Activated CD4-positive, alpha-beta T cell treated with anti-CD3 and anti-CD28 coated beads for 4 hours (primary cell): ENCODE measurements around the gene NPR1.
A peak's percentile ranks its signal among the peaks of the same experiment; 100 is the strongest.
"Not testable (repeated sequence)": the region's sequence is repeated elsewhere in the genome, so short reads cannot be mapped to it uniquely, and the experiment has no call there.

Experiments
- DNase-seq, 2 donors: peaks; one replicate each; pipeline ENCODE4 v3.0.0-alpha.2; 2020

The NPR1 gene

DNA sequence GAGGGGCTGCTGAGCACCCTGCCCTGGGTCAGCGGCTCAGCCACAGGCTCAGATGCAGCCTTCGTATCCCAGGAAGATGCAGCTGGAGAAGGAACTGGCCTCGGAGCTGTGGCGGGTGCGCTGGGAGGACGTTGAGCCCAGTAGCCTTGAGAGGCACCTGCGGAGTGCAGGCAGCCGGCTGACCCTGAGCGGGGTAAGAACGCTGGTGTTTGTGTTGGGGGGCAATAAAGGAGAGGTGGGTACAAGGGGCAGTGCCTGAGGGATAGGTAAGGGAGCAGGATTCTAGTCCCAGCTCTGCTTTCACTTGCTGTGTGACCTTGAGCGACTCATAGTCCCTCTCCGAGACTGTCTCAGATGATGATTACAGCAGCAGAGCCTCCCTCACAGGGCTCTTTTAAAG is 6.4 kb downstream of the NPR1 start:
- DNase-seq = no peak

DNA sequence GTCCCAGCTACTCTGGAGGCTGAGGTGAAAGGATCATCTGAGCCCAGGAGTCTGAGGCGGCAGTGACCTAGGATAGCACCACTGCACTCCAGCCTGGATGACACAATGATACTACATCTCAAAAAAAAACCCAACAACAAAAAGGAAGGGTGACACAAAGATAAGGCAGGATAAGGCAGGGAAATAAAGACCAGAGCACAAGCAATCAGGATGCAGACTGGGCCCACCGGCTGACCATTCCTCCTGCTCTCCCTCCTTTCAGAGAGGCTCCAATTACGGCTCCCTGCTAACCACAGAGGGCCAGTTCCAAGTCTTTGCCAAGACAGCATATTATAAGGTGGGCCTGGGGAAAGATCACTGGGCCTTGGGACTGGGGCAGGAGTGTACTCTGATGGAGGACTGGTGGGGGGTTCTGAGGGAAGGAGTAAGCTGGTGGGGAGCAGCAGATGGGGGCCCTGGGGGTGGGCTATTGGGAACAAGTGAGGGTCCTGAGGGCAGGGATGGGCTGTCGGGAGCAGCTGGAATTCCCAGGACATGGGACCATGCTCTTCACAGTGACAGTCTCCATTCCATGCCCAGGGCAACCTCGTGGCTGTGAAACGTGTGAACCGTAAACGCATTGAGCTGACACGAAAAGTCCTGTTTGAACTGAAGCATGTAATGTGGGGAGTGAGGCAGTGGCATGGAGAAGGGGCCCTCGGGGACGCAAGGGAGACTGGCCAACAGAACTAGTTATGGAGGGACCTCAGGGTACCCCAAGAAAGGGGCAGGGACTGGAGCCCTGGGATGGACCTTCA is 7.3 kb downstream of the NPR1 start:
- no peak for DNase-seq

DNA sequence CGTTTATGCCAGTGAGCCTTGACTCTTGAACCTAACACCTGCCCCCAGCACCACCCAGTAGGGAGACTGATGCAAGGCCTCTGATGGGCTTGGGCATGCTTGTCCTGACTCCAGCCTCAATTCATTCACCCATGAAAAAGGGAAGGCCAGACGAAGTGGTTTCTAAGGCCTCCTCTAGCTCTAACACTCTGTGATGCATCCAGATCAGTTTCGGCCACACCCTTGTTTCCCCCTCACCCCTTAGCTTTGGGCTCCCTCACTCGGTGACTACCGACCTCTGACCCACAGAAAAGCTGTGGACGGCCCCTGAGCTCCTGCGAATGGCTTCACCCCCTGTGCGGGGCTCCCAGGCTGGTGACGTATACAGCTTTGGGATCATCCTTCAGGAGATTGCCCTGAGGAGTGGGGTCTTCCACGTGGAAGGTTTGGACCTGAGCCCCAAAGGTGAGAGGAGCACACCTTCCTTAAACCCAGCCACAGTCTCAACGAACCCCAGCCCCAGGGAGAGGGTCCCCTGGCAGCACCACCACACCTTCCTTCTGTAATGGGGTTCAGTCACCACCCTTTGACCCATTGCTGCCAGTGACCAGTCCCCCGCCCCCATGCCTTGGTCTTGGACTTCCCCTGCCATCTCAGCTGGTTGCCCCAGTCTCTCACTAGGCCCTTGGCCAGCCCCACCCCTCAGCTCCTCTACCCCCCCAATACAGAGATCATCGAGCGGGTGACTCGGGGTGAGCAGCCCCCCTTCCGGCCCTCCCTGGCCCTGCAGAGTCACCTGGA is 9.0 kb downstream of the NPR1 start:
- no peak for DNase-seq

DNA sequence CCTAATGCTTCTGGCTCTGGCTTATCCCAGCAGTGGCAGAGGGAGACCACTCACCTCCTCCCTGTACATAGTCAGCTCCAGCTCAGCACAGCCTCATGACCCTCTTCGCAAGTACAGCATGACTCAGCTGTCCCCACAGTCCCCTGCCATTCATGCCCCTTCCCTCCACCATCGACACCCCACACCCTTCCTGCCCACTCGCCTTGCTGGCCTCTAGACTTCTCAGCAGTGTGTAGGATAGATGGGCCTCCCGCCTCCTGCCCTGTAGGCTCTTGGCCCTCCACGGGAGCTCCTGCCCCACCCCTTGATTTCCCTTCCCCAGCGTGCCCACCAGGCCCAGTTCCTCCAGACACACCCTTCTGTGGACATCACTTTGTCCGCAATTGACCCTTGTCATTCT is 9.8 kb downstream of the NPR1 start:
- no peak for DNase-seq

DNA sequence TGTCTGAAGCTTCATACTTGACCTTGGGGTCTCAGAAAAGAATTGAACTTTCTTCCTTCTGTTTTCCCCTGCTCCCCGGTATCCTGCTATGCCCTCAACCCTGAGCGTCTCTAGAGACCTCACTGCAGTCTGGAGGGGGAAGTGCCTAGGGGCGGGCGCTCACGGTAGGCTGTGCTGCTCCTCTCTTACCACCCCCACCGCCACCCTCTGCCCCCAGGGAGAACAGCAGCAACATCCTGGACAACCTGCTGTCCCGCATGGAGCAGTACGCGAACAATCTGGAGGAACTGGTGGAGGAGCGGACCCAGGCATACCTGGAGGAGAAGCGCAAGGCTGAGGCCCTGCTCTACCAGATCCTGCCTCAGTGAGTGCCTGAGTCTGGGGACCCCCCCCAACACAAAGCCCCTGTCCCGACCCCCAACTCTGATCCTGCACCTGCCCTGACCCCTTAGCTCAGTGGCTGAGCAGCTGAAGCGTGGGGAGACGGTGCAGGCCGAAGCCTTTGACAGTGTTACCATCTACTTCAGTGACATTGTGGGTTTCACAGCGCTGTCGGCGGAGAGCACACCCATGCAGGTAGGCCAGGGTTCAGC is 10.3 kb downstream of the NPR1 start:
- DNase-seq = no peak

- DNase-seq = no peak
Measured at GRCh38 chr1:153693466-153693865, 15.0 kb downstream of the NPR1 start.

DNA sequence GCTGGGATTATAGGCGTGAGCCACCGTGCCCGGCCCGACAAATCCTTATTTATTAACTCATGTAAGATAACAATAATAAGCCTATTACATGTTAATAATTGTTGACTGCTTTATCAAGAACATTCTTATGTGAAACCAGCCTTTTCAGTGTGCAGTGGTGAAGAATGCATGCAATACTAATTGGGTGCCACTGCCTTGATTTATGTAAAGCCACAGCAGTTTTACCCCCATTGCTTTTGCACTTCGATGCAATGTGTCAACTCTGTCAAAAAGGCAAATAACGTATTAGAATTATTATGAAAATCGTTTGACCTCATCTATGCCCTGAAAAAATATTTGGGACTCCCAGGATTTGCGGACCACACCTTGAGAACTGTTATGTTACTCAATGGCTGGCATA is 18.3 kb downstream of the NPR1 start:
- DNase-seq = no peak

- no peak for DNase-seq
Measured at GRCh38 chr1:153697191-153698019, 18.9 kb downstream of the NPR1 start.

GRCh38 chr1:153698020-153698922 is 19.8 kb downstream of the NPR1 start:
- no peak for DNase-seq

DNA sequence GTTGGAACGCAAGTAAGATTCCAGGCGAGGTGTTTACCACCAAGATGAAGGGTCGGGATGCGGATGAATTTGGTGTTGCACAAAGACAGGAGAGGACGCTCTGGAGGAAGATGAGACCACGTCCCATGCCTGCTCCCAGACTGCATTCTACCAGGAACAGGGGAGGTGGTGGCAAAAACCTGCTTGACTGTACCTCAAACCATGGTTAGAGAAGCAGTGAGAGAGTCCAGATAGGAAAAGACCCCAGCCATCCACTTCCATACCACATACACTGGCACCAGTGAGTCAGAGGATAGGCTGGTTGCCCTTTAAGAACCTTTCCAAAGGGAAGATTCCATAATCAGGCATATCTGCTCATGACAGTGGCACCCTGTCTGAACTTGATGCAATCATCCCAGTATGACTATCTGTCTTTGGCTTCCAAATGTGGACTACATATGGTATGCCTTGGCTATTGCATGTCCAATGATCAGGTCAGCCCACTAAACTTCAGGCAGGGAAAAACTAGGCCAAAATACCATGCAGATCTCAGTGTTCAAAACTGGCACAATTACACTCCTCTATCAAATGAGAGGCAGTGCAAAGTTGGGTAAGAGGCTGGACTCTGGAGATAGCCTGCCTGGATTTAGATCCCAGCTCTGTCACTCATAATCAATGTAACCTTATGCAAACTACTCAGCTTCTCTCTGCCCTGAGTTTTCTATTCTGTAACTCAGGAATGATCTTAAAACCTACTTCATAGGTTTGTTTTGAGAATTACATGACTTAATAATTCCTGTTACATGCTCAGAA is 20.6 kb downstream of the NPR1 start:
- no peak for DNase-seq

- DNase-seq = no peak
Measured at GRCh38 chr1:153699768-153700167, 21.3 kb downstream of the NPR1 start.

DNA sequence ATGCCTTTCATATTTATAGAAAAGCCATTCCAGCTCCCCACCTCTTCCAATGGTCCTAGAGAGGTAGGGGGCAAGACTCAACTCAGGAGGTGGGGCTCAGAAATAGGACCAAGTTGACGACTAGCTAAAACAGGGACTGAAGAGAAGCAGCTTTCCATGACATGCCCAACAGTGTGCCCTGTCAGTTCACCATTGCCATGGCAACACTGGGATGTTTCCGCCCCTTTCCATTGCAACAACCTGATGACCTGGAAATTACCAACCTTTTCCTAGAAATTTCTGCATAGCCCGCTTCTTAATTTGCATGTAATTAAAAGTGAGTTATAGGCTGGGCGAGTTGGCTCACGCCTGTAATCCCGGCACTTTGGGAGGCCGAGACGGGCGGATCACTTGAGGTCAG is 27.0 kb downstream of the NPR1 start:
- no peak for DNase-seq

GRCh38 chr1:153711026-153711425 is 32.5 kb downstream of the NPR1 start:
- DNase-seq = no peak

DNA sequence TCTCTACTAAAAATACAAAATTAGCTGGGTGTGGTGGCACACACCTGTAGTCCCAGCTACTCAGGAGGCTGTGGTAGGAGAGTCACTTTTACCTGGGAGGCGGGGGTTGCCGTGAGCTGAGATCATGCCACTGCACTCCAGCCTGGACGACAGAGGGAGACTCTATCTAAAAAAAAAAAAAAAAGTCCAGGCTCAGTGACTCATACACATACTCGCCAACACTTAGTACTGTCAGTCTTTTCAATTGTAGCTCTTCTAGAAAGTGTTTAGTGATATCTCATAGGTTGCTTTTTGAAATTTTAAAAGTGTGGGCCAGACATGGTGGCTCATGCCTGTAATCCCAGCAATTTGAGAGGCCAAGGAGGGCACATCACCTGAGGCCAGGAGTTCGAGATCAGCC is 37.7 kb downstream of the NPR1 start:
- not testable (repeated sequence) for DNase-seq

- DNase-seq = no peak
Measured at GRCh38 chr1:153717330-153717729, 38.8 kb downstream of the NPR1 start.

DNA sequence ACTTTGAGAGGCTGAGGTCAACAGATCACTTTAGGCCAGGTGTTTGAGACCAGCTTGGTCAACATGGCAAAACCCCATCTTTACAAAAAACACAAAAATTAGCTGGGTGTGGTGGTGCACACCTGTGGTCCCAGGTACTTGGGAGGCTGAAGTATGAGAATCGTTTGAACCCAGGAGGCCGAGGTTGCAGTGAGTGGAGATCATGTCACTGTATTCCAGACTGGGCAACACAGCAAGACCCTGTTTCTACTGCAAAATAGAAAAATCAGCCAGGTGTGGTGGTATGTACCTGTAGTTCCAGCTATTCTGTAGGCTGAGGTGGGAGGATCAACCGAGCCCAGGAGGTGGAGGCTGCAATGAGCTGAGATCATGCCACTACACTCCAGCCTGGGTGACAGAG is 45.2 kb downstream of the NPR1 start:
- DNase-seq = no peak

DNA sequence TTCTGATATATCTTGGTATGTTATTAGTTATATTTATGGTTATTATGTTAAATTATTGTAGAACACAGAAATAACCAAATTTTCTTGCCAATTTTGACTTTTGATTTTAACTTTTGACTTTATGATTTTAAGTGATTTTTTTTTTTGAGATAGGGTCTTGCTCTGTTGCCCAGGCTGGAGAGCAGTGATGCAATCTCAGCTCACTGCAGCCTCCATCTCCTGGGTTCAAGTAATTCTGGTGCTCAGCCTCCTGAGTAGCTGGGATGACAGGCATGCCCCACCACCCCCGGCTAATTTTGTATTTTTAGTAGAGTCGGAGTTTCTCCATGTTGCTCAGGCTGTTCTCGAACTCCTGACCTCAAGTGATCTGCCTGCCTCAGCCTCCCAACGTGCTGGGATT is 46.1 kb downstream of the NPR1 start:
- not testable (repeated sequence) for DNase-seq

GRCh38 chr1:153727463-153728304 is 49.2 kb downstream of the NPR1 start, which contains the start of gene INTS3:
TSS of gene INTS3 (plus strand) at chr1:153728050. CDS start at chr1:153728635, 585 bp downstream.
- peak; percentile 99 for DNase-seq

- DNase-seq = peak; percentile 36
Measured at GRCh38 chr1:153728305-153729066, 50.0 kb downstream of the NPR1 start.
